Left renal cortex interstitium (tissue), 4 donors: ENCODE data around the gene PSMG4. TPM values are rescaled to one million over a fixed set of nuclear protein-coding genes. Genes with fewer than 3 reads are reported as not detected.

ENCODE experiments used
- DNase-seq, 4 donors: peaks; one replicate each; pipeline ENCODE4 v3.0.0-alpha.2; 2013; ENCODE audit warnings: low read depth in 4 of 4, low spot score in 2 of 4, missing footprints in 1 of 4
- polyA plus RNA-seq, 4 donors: library from polyadenylated mRNA; unstranded; fragments of 120-200 nt; gene quantifications; one replicate each; pipeline ENCODE4 v1.2.1, GENCODE V29; 2013; ENCODE audit not compliant: insufficient read length in 4 of 4

PSMG4 gene
- polyA plus RNA-seq, 4 donors, result 16.2 to 24.0 (median 22.4) TPM

DNA sequence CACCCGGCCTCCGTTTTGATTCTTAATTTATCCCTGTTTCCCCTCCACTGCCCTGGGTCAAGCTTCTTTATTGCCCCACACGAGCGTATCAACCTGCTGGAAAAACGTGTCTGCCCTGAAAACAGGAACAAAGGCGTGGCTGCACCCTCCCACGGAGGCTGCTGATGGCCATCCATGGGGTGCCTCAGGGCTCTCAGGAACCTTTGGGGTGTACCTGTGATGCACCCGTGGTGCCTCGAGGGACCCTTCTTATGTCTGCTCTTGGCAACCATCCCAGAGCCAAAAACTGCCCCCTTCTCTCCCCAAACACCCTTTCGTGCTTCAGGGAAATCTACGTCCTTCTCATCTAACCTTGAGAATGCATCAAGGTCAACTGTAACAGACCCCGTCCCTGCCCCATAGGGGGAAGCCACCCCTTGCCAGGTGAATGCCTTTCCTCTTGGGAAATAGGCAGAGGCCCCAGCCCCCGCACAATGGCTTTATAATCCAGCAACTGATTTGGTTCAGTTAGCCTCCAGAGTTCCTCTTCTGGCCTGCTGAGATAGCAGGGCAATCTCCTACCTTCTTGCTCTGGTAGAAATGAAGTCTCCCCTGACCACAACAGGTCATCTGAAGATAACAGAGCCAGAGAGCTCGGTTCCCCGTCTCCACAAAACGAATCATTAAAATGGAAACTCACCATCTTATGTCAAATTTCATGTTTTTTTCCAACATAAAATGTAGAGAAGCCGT lies 29.4 kb downstream of the PSMG4 start:
- DNase-seq, result no peak

DNA sequence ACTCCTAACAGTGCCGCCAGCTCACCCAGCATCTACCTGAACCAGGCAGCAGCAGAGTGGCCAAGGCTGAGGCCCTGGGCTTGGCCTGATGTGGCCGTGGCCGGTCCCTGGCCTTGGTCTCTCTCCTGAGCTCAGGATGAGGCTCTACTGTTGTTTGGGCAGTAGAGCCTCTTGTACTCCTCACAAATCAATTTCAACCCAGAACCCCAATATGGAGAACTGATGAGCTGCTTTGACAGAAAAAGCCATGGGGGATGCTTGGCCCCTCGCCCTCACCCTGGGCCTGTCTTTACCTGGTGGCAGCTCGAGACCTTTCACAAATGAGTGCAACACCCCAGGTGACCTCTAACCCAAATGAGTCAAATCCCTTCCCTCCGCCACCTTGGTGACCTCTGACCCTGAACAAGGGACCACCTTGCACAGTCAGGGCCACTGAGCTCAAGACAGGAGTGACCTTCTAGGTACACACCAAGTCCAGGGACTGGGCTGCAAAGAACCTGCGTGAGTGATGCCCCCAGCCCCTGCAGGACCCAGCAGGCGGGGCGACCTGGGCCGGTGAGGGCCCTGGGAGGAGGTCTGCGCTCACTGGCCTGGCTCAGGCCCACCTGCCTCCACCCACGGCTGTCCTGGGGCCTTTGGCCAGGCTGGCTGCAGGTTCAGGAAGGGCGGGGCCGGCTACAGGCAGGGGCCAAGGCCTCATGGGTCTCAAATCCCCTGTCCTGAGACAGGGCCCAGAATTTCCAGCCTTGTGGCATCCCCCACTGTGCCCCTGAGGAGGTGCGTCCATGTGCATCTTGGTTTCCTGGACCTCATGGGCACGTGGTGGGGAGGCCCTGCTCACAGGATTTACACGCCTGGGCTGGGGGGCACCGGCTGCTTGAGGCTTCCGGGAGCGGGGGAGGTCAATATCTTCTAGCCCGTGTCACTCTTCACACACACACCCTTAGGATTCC lies 30.2 kb downstream of the PSMG4 start:
- no peak for DNase-seq

DNA sequence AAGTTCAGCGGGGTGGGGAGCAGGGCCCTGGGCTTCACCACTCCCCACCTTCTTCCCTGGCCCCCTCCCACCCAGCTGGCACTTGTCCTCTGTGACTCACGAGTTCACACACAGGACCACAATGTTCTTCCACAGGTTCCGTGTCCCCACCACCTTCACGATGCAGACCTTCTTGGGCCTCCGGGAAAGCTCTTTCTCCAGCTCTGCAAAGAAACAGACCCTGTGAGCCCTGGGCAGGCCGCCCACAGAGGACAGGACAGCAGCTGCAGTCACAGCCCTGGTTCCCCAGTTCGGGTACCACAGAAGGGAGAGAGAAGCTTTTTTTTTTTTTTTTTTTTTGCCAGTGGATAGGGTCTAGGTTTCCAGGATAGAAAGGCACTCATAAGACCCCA lies 30.9 kb downstream of the PSMG4 start:
- DNase-seq, result no peak

- DNase-seq, result no peak
These were observed 31.6 kb downstream of the PSMG4 start for GRCh38 chr6:3290149-3290930.

GRCh38 chr6:3290931-3291211 lies 32.1 kb downstream of the PSMG4 start:
- no peak for DNase-seq

DNA sequence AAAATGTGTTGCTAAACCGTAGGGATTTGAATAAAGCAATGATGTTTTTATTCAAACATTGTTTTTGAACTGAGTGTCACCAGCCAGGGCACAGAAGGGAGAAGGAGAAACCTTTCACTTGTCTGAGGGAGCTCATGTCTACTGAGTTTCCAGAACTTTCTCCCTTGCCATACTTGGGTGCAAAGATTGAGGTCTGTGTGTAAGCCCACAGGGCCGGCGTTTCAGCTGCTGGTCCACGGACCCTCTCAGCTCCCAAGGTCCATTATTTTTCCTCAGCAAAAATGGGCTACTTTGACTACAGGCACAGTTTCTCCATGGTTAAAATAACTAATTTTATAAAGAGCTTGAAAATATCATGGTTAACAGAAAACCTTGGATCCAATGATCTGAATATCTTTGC lies 32.6 kb downstream of the PSMG4 start:
- no peak for DNase-seq

DNA sequence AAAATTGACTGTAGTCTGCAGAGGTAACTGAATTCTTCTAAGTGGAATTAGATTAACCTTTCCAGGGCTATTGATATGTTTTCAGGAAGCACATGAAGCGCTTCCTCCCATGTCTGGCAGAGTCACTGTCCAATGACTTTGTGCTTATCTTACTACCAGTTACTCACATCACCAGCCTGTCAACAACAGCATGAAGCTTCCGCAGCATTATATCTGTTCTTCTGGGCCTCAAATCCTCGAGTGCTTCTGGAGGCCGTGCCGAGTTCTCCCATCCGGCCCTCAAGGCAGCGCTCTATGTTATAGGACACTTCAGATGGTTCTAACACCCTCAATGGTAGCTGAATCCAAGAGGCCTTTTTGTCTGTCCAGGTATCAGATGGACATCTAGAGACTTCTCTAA lies 33.2 kb downstream of the PSMG4 start:
- no peak for DNase-seq

- DNase-seq, result no peak
These were observed 33.9 kb downstream of the PSMG4 start for GRCh38 chr6:3292431-3293197.

DNA sequence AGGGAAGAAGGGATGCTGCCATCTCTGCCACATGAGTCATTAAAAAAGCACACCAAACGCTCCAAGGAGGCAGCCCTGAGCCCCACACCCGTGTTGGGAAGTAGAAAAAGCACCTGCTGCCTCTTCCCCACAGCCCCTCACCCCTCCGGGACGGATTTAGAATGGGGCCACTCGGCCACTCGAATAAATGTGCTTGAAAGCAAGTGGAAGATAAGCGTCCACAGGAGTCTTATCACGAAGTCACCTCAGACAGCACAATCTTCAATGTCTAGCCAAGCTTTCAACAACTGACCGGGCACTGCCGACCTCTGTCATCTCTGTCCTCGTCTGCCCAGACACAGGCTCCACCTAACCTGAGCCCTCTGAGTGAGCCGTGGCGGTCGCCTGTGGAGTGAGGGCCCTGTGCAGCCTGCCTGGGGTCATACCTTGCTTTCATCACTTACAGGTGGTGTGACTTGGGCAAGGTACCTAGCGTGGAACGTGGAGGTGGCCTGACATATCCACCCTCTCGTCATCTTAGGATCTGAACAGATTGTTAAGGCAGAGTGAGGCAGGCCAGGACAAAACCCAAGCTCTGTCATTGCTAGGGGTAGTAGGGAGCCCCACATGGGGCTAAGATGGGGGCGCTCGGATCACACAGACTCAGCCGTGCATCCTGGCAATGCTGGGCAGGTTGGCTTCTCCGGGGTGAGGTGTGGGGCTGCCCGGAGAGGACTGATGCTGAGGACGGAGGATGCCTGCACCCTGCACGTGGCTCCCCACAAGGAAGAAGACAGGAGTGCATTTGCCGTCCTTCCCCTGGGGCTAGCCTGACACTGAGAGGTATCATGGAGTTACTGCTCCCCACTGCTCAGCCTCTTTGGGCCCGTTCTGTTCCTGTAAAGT lies 34.8 kb downstream of the PSMG4 start:
- DNase-seq, result no peak

DNA sequence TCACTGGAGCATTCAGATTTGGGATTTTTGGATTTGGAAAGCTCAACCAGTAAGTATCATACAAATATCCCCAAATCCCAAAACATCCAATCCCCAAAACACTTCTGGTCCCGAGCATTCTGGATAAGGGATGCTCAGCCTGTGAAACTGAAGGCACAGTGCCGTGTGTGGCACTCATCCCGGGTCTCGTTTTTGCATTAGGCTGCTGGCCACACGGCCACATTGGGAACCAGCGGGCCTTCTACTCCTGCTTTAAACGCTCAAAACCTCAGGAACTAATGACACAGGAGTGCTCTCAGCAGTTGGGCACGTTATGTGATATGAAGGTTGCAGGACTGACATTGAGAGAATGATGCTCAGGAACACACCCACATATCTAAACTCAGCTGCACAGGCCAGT lies 35.6 kb downstream of the PSMG4 start:
- no peak for DNase-seq

- DNase-seq, result no peak
These were observed 36.4 kb downstream of the PSMG4 start for GRCh38 chr6:3294921-3295871.

DNA sequence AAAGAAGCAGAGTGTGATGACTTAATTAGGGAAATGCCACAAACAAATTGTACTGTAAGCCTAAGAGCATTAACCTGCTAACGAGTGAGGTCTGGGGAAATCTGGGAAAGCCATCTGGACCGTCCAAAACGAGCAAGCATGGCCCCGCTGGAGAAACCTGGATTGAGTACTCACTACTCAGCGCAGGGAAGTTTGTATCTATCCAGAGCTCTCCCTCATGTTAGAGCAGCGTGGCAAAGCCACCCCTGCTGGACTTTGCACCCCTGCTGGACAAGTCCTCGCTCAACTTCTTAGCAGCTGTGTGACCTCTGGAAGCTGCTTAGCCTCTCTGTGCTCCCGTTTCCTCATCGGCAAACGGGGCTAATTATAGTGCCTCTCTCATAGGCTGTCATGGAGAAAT lies 37.3 kb downstream of the PSMG4 start:
- no peak for DNase-seq

GRCh38 chr6:3296537-3296936 lies 37.8 kb downstream of the PSMG4 start:
- no peak for DNase-seq

DNA sequence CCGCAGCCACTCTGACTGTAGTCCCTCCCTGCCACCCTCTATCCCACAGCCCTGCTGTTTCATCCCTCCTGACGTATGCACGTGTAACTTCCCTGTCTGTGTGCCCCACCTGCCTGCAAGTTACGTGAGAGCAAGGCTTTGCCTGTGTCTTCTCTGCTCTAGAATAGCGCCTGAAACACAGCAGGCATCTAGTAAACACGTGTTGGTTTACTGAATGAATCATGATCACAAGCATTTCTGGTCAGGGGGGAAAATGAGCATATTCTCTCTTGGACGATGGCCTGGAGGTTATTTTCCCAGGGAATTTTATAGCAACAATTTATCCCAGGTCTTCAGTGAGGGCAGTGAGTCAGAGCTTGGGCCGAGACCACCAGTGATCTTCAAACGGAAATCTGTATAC lies 38.3 kb downstream of the PSMG4 start:
- DNase-seq, result no peak

DNA sequence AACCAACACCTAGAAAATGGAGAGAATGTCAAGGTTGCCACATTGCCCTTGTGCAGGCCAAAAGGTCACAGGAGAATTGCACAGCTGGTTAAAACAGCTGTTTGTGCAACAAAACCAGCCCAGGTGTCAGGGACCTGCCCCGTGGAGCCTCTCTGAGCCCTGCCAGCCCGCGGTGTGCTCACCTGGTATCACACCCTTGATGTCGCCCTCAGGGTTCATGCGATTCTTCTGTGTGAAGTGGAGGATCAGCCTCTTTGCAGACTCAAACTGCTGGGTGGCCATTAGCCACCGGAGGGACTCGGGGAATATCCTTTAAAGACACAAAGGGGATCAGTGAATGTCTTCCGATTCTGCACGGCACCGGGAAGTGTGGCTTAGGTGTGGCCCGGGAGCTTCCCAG lies 39.2 kb downstream of the PSMG4 start:
- no peak for DNase-seq

GRCh38 chr6:3299221-3299620 lies 40.5 kb downstream of the PSMG4 start:
- DNase-seq, result no peak

GRCh38 chr6:3301506-3301905 lies 42.8 kb downstream of the PSMG4 start:
- no peak for DNase-seq

- DNase-seq, result no peak
These were observed 45.2 kb downstream of the PSMG4 start for GRCh38 chr6:3303795-3304411.
